Hepatocyte (in vitro differentiated cells): ENCODE data around the gene ERBB4.

Experiments used
- EZH2 ChIP-seq: fragments of 200-600 bp; sonication (generic); IDR thresholded peaks from 2 replicates; pipeline ENCODE4 v1.6.1; 2016; ENCODE audit warnings: antibody characterized with exemption, mild to moderate bottlenecking, borderline replicate concordance
- EZH2phosphoT487 ChIP-seq: fragments of 200-600 bp; sonication (generic); IDR thresholded peaks from one replicate; pipeline ENCODE4 v1.6.1; 2018; ENCODE audit warnings: antibody characterized with exemption, mild to moderate bottlenecking, low read depth, moderate library complexity; ENCODE audit not compliant: unreplicated experiment, severe bottlenecking
- TF ChIP-seq, protein P1 (sequence below): fragments of 200-600 bp; sonication (generic); IDR thresholded peaks from 2 replicates; pipeline ENCODE4 v1.5.1; 2016; ENCODE audit warnings: antibody characterized with exemption, mild to moderate bottlenecking; ENCODE audit not compliant: poor library complexity

DNA sequence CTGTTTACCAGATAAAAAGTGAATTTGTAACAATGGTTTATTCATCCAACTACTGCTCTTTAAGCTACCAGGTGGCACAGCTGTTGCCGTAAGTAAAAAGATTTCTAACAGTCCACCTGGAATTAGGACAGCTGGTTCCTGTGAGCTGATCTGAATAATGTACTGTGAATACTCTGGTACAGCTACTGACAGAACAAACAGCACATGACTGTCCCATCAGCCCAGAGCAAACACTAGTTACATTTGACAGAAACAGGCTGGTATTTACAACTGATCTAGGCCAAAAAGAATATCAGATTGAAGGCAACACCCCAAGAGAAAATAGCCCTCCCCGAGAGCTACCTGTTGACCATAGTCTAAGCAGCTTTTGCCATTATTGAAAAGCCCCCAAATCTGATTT is 1141.8 kb downstream of the ERBB4 start:
- TF ChIP-seq, protein P1, sequence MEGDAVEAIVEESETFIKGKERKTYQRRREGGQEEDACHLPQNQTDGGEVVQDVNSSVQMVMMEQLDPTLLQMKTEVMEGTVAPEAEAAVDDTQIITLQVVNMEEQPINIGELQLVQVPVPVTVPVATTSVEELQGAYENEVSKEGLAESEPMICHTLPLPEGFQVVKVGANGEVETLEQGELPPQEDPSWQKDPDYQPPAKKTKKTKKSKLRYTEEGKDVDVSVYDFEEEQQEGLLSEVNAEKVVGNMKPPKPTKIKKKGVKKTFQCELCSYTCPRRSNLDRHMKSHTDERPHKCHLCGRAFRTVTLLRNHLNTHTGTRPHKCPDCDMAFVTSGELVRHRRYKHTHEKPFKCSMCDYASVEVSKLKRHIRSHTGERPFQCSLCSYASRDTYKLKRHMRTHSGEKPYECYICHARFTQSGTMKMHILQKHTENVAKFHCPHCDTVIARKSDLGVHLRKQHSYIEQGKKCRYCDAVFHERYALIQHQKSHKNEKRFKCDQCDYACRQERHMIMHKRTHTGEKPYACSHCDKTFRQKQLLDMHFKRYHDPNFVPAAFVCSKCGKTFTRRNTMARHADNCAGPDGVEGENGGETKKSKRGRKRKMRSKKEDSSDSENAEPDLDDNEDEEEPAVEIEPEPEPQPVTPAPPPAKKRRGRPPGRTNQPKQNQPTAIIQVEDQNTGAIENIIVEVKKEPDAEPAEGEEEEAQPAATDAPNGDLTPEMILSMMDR = no peak
- TF ChIP-seq EZH2 (no peak), EZH2phosphoT487 (no peak)
